CD4-positive, alpha-beta T cell (primary cell): ENCODE data around the gene TSPAN12. TPM values are rescaled to one million over a fixed set of nuclear protein-coding genes. Genes with fewer than 3 reads are reported as not detected.
"Not testable (repeated sequence)": the region's sequence is repeated elsewhere in the genome, so short reads cannot be mapped to it uniquely, and the experiment has no call there.

Source experiments
- ATAC-seq: fragments of 200-7000 bp; cut with Tn5 transposase; one replicate; pipeline ENCODE4 v1.10.0; 2022; ENCODE audit warnings: mild to moderate bottlenecking; ENCODE audit not compliant: poor library complexity
- CTCF ChIA-PET: fragments of 350-600 bp; sonication (Branson Sonifier 250); formaldehyde crosslinking; loops from one replicate; lab custom pipeline; 2021; ENCODE audit warnings: antibody characterized with exemption, inconsistent platforms; lab: Charles Lee
- POLR2A ChIA-PET: fragments of 350-600 bp; sonication (Branson Sonifier 250); formaldehyde crosslinking; loops from one replicate; lab custom pipeline; 2021; ENCODE audit warnings: antibody characterized with exemption, inconsistent platforms; lab: Charles Lee
- DNase-seq, 14 experiments: peaks; one replicate each; pipeline ENCODE4 v3.0.0-alpha.2; 2013 to 2020; ENCODE audit warnings: mixed read lengths in 2 of 14
- H3K27ac ChIP-seq, 2 donors: one replicate each; pipeline versions ENCODE4 v1.5.1 to v1.7.0; 2013; ENCODE audit warnings: low read length in 2 of 2, low read depth in 1 of 2, mild to moderate bottlenecking in 1 of 2
- H3K27me3 ChIP-seq, 2 experiments: 1 replicate in 1 of 2; 2 replicates in 1 of 2; pipeline versions ENCODE4 v1.6.1 to v1.7.0; 2013; ENCODE audit warnings: low read length in 2 of 2, control low read depth in 1 of 2, mild to moderate bottlenecking in 1 of 2, moderate library complexity in 1 of 2; ENCODE audit not compliant: insufficient read depth in 2 of 2, control insufficient read depth in 1 of 2
- H3K36me3 ChIP-seq: one replicate; pipeline ENCODE4 v1.6.1; 2013; ENCODE audit warnings: low read length, control low read depth; ENCODE audit not compliant: insufficient read depth
- H3K4me1 ChIP-seq: one replicate; pipeline ENCODE4 v1.6.1; 2013; ENCODE audit warnings: low read length, control low read depth; ENCODE audit not compliant: insufficient read depth
- H3K4me3 ChIP-seq: one replicate; pipeline ENCODE4 v1.5.1; 2013; ENCODE audit warnings: mild to moderate bottlenecking, low read length, moderate library complexity
- H3K9me3 ChIP-seq, 2 experiments: 1 replicate in 1 of 2; 2 replicates in 1 of 2; pipeline versions ENCODE4 v1.6.1 to v1.7.0; 2013; ENCODE audit warnings: low read length in 2 of 2, mild to moderate bottlenecking in 2 of 2, control low read depth in 1 of 2, moderate library complexity in 1 of 2; ENCODE audit not compliant: control insufficient read depth in 1 of 2, insufficient read depth in 1 of 2
- H3K27ac Mint-ChIP-seq: one replicate; pipeline ENCODE4 v1.8.0; 2020; ENCODE audit warnings: mixed read lengths
- H3K27me3 Mint-ChIP-seq: one replicate; pipeline ENCODE4 v1.8.0; 2021; ENCODE audit warnings: mixed read lengths
- H3K36me3 Mint-ChIP-seq: one replicate; pipeline ENCODE4 v1.8.0; 2021; ENCODE audit warnings: low read depth, mixed read lengths
- H3K4me1 Mint-ChIP-seq: one replicate; pipeline ENCODE4 v1.8.0; 2021; ENCODE audit warnings: low read depth, mixed read lengths
- H3K4me3 Mint-ChIP-seq: one replicate; pipeline ENCODE4 v1.8.0; 2020; ENCODE audit warnings: mild to moderate bottlenecking, mixed read lengths
- H3K9me3 Mint-ChIP-seq: one replicate; pipeline ENCODE4 v1.8.0; 2020; ENCODE audit warnings: mixed read lengths
- intact Hi-C, 2 experiments: fragments of 100-400 bp; cut with DNase I in 1 of 2; cut with micrococcal nuclease in 1 of 2; formaldehyde crosslinking; loops; one replicate each; pipeline versions ENCODE4 v1.15.1 to v1.9.0; 2023 to 2025; cut with DNase I, micrococcal nuclease
- total RNA-seq, 174 experiments: library from RNA in 2 of 174; stranded (reverse) in 2 of 174; gene quantifications; one replicate each; pipeline ENCODE4 v1.2.3 and lab custom pipeline; 2021 to 2026
- TF ChIP-seq, protein P1 (sequence below): fragments of 200-600 bp; IDR thresholded peaks from one replicate; pipeline ENCODE4 v1.8.0; 2022; ENCODE audit warnings: antibody characterized with exemption, mild to moderate bottlenecking

Gene TSPAN12
- total RNA-seq, 2 experiments from 2014 or later = not detected

DNA sequence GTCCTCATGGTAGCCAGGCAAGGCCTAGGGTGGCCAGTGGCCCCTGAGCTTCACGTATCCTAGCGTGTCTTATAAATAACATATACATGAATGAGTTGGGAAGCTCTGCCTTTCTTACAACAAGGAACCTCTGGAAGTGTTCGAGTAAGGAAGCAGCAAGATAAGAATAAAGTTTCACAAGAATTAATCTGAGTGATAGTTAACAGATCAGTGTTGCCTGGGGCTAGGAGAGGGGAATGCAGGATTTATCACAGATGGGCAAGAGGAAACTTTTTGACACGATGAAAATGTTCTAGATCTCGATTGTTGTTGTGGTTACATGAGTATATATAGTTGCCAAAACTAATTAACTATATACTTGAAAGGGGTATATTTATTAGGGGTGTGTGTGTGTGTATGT lies 74.2 kb downstream of the TSPAN12 start:
- H3K4me3 Mint-ChIP-seq = no peak overlapping the region
- Histone ChIP-seq H3K27me3 (peaks cover 0 to 4% of the 10 kb centered on the region in 2 experiments), H3K27ac (no peak overlapping the region), H3K4me1 (no peaks in the 10 kb centered on the region), H3K4me3 (no peak overlapping the region), H3K9me3 (no peaks in the 10 kb centered on the region), H3K36me3 (no peaks in the 10 kb centered on the region)
- no peak overlapping the region for H3K27ac Mint-ChIP-seq
- no peaks in the 10 kb centered on the region for H3K4me1 Mint-ChIP-seq
- intact Hi-C loops = no loop called here
- CTCF ChIA-PET = no interaction called here
- TF ChIP-seq, protein P1, sequence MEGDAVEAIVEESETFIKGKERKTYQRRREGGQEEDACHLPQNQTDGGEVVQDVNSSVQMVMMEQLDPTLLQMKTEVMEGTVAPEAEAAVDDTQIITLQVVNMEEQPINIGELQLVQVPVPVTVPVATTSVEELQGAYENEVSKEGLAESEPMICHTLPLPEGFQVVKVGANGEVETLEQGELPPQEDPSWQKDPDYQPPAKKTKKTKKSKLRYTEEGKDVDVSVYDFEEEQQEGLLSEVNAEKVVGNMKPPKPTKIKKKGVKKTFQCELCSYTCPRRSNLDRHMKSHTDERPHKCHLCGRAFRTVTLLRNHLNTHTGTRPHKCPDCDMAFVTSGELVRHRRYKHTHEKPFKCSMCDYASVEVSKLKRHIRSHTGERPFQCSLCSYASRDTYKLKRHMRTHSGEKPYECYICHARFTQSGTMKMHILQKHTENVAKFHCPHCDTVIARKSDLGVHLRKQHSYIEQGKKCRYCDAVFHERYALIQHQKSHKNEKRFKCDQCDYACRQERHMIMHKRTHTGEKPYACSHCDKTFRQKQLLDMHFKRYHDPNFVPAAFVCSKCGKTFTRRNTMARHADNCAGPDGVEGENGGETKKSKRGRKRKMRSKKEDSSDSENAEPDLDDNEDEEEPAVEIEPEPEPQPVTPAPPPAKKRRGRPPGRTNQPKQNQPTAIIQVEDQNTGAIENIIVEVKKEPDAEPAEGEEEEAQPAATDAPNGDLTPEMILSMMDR = no peak
- peaks cover 13% of the 10 kb centered on the region for H3K27me3 Mint-ChIP-seq
- DNase-seq (no peak), ATAC-seq (no peak)
- POLR2A ChIA-PET = interaction anchor here (0.6 kb wide), 1 partner anchor 16 kb away, joined by 3 read pairs; no protein-coding TSS in a partner anchor
- no peaks in the 10 kb centered on the region for H3K36me3 Mint-ChIP-seq
- no peaks in the 10 kb centered on the region for H3K9me3 Mint-ChIP-seq

DNA sequence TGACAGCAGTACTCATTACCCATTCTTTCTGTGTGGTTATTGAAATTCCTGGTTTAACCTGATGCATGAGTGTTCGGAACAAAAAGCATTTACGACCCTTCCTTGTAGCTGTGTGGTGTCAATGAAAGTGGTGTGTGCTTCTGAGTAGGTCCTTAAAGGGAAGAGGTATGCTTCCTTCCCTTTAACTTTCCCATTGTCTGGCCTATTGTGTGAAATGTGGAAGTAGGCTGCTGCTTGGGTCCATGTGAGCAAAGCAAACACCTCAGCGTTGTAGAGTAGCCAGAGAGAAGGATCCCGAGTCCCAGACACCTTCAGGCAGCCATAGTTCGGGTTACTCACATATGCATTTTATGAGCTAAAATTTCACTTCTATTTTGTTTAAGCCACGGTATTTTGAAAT lies 74.7 kb downstream of the TSPAN12 start:
- Histone ChIP-seq H3K36me3 (no peaks in the 10 kb centered on the region), H3K27ac (no peak overlapping the region), H3K4me3 (no peak overlapping the region), H3K4me1 (no peaks in the 10 kb centered on the region), H3K27me3 (peaks cover 0 to 4% of the 10 kb centered on the region in 2 experiments), H3K9me3 (no peaks in the 10 kb centered on the region)
- no peak for DNase-seq
- Mint-ChIP-seq H3K27ac (no peak overlapping the region), H3K4me3 (no peak overlapping the region), H3K36me3 (no peaks in the 10 kb centered on the region), H3K27me3 (peaks cover 9% of the 10 kb centered on the region), H3K4me1 (no peaks in the 10 kb centered on the region), H3K9me3 (no peaks in the 10 kb centered on the region)
- CTCF ChIA-PET = no interaction called here
- POLR2A ChIA-PET = interaction anchor here (0.6 kb wide), 1 partner anchor 16 kb away, joined by 3 read pairs; no protein-coding TSS in a partner anchor
- intact Hi-C loops = no loop called here
- no peak for ATAC-seq
- TF ChIP-seq, protein P1 = no peak

DNA sequence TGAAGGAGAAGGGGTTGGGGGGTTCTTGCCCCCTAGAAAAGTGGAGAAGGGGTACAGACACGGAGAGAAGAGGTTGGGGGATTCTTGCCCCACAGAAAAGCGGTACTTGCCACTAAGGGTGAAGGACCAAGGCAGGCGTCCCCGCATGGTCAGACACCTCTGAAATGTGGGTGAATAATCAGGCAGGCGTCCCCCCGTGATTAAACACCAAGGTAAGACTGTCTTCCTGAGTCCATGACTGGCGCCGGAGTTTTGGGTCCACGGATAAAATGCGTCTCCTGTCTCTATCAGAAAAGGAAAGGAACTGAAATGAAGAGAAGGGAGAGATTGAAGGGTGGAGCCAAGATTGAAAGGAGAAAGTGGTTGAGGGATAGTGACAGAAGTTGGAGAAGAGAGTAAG lies 76.0 kb downstream of the TSPAN12 start:
- intact Hi-C loops, H3K9me3 Mint-ChIP-seq, ATAC-seq, H3K4me3 Mint-ChIP-seq, POLR2A ChIA-PET, H3K4me1 ChIP-seq, H3K4me1 Mint-ChIP-seq, H3K4me3 ChIP-seq, CTCF ChIA-PET, DNase-seq, H3K27ac ChIP-seq, H3K27me3 Mint-ChIP-seq, H3K36me3 ChIP-seq, H3K36me3 Mint-ChIP-seq, H3K9me3 ChIP-seq, H3K27me3 ChIP-seq, H3K27ac Mint-ChIP-seq: not testable (repeated sequence)

DNA sequence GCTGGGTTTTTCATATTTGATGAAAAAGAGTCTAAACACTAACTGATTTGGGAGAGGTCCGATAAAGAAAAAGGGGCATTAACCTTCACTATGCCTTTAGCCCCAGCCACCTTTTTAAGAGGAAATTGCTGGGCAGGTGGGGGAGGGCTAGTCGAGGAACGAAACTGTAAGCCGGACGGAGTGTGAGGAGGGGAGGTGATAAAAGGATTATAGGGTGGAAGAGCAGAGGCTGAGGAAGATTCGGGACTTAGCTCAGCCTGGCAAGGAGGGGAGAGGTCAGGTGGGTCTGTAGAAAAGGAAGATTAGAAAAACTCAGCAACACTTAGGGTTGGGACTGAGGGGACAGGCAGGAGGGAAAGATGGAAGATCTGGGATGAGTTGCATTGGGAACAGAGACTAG lies 77.0 kb downstream of the TSPAN12 start:
- POLR2A ChIA-PET = no interaction called here
- peaks cover 7% of the 10 kb centered on the region for H3K27me3 Mint-ChIP-seq

DNA sequence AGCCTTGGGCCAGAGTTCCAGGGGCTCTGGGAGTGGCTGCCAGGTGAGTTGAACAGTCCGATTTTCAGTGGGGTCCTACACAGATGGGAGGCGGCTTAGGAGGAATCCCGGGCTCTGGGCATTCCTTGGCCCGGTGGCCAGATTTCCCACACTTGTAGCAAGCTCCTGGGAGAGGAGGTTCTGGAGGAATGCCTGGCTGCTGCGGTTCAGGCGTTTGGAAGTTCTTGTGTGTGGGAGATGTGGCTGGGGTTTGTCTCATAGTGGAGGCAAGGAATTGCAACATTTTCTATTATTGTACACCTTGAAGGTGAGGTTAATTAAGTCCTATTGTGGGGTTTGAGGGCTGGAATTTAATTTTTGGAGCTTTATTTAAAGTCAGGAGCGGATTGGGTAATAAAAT lies 77.5 kb downstream of the TSPAN12 start:
- H3K4me1 ChIP-seq, H3K36me3 ChIP-seq, CTCF ChIA-PET, H3K9me3 ChIP-seq, H3K4me3 ChIP-seq, H3K27me3 ChIP-seq, H3K27ac Mint-ChIP-seq, H3K9me3 Mint-ChIP-seq, intact Hi-C loops, H3K27me3 Mint-ChIP-seq, H3K36me3 Mint-ChIP-seq, DNase-seq, H3K27ac ChIP-seq, H3K4me3 Mint-ChIP-seq, H3K4me1 Mint-ChIP-seq, ATAC-seq, POLR2A ChIA-PET: not testable (repeated sequence)

More for the DNA sequence above, 77.0 kb downstream of the TSPAN12 start:
- no peak for ATAC-seq
- TF ChIP-seq, protein P1 = no peak
- Histone ChIP-seq H3K36me3 (no peaks in the 10 kb centered on the region), H3K4me1 (no peaks in the 10 kb centered on the region), H3K9me3 (no peaks in the 10 kb centered on the region), H3K27me3 (peaks cover 0 to 2% of the 10 kb centered on the region in 2 experiments), H3K4me3 (no peak overlapping the region), H3K27ac (no peak overlapping the region)
- no peak overlapping the region for H3K4me3 Mint-ChIP-seq
- CTCF ChIA-PET = no interaction called here
- DNase-seq = no peak
- intact Hi-C loops = no loop called here
- no peak overlapping the region for H3K27ac Mint-ChIP-seq
- H3K4me1 Mint-ChIP-seq = no peaks in the 10 kb centered on the region
- no peaks in the 10 kb centered on the region for H3K9me3 Mint-ChIP-seq
- no peaks in the 10 kb centered on the region for H3K36me3 Mint-ChIP-seq
